ENCODE results near the gene RNU1-4.
"Not testable (repeated sequence)": the region's sequence is repeated elsewhere in the genome, so short reads cannot be mapped to it uniquely, and the experiment has no call there.

RNU1-4 gene

DNA sequence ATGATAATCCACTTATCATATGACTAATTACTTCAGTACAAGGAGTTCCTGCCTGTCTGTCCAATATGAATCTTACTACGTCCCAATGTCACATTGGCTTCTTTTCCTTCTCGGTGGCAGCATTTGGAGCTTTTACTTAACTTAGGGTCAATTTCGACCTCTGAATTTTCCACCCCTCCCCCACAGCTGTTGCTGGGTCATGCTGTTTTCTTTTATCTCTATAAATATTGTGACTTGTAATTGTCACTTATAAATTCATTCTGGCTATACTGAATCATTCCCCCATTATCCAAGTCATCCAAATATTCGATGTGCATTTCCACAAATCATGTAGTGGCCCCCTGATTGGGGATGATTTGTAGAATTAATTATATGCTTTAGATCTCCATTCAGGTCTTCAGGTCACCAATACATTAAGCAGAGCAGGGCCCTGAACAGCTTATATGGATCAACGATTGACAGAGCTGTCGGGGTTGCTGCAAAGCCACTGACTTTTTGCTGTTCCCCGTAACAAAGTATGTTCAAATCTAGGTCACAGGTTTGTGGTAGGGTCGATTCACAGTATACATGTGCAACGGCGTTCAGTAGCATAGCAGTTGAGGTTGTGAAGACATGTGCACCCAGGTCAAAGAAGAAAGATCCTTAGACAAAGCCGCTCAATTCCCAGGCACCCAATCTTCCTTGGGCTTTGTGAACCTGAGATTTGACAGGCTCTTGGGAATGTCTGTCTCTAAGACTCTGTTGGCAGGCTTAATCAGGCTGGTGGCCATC, 18.3 kb upstream of the RNU1-4 start:
- peak in 2 of 42 donors; percentile 3 to 11 for DNase-seq
- intact Hi-C loops (cut with DNase I) = no loop called here

- intact Hi-C loops (cut with DNase I) = no loop called here
- DNase-seq = peak in 11 of 42 donors; percentile 2 to 50 (median 33)
These were observed 15.4 kb upstream of the RNU1-4 start for GRCh38 chr1:16724718-16725438.

GRCh38 chr1:16725439-16726245, 14.7 kb upstream of the RNU1-4 start:
- peak in 5 of 42 donors; percentile 3 to 36 (median 32) for DNase-seq
- intact Hi-C loops (cut with DNase I) = not testable (repeated sequence)

DNA sequence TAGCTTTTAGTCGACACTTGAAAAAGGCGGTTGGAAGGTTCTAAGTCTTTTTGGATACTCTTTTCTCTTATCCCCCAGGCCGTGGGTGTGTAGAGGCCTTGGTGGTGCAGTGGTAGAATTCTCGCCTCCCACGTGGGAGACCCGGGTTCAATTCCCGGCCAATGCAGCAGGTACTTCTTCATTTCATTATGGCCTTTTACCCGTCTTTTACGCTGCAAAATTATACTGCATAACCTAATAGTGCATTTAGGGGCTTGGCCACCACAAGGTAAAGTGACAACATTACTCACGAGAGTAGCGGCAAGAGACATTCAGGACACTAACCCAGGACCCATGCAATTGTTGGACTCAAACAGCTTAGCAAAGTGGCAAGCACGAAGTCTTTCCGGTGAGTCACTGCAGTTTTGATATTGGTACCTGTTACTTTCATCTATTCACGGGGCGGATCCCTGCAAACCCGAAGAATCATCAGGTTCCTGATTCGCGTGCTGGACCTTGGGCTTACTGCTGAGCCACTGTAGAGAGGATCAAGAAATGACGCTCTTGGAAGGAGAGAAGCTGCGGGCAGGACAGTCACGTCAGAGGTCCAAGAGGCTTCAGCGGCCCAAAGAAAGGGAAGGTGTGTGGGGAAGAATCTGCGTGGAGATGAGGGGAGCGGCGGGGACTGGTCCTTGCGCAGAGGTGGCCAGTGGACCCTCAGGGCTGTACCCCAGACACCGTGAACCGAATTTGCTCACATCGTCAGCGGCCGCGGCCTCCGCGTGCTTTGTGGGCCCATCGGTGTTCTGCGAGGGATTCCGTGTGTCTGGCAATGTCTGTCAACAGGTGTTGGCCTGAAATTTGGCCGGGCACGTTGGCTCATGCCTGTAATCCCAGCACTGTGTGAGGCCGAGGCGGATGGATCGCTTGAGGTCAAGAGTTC, 12.9 kb upstream of the RNU1-4 start:
- peak in 13 of 42 donors; percentile 2 to 50 (median 29) for DNase-seq
- intact Hi-C loops (cut with DNase I) = no loop called here

GRCh38 chr1:16728243-16728949, 11.9 kb upstream of the RNU1-4 start:
- intact Hi-C loops (cut with DNase I) = not testable (repeated sequence)
- DNase-seq = peak in 7 of 42 donors; percentile 3 to 45 (median 37)

- DNase-seq; intact Hi-C loops (cut with DNase I): not testable (repeated sequence)
These were observed 7.9 kb upstream of the RNU1-4 start for GRCh38 chr1:16732254-16732896.

- DNase-seq; intact Hi-C loops (cut with DNase I): not testable (repeated sequence)
These were observed 914 bp downstream of the RNU1-4 start for GRCh38 chr1:16741230-16741629.

DNA sequence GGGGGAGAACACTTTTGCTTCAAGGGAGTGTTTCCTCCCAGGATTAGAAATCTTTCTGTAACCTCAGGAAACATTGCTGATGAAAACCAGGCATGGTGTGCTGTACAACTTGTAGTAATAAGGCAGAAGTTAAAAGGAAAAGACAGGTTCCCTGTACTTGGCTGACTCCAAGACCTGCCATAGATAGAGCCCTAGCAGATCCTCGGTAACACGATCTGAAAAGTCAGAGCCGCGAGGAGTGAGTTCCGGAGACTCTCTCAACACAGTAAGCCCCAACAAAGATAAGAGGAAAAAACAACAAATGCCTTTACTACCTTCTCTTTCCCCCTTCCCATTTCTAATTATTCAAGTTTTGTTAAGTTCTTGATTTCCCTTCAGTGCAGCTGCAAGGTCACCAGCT, 7.3 kb downstream of the RNU1-4 start:
- DNase-seq; intact Hi-C loops (cut with DNase I): not testable (repeated sequence)

GRCh38 chr1:16748710-16749109, 8.4 kb downstream of the RNU1-4 start:
- DNase-seq; intact Hi-C loops (cut with DNase I): not testable (repeated sequence)

GRCh38 chr1:16749910-16750888, 9.9 kb downstream of the RNU1-4 start:
- intact Hi-C loops (cut with DNase I) = not testable (repeated sequence)

GRCh38 chr1:16752770-16753169, 12.5 kb downstream of the RNU1-4 start:
- DNase-seq; intact Hi-C loops (cut with DNase I): not testable (repeated sequence)

More at GRCh38 chr1:16749910-16750888, 9.9 kb downstream of the RNU1-4 start:
- not testable (repeated sequence) for DNase-seq

DNA sequence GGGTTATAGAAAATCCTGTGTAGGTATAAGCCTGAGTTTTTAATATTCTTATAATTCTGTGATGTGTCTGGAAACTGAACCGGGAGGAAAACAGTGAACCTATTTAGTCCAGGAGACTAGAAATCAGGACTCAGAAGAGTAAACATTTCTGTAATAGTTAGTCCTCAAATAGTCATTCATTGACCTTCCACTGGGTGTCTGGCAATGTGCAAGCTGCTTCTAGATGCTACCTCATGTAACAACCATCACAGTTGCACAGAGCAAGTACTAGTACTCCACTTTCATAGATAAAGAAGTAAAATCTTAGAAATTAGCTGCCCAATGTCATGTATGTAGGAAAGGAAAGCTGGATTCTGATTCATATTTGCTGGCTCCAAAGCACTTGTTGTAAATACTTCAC, 15.1 kb downstream of the RNU1-4 start:
- DNase-seq; intact Hi-C loops (cut with DNase I): not testable (repeated sequence)

DNA sequence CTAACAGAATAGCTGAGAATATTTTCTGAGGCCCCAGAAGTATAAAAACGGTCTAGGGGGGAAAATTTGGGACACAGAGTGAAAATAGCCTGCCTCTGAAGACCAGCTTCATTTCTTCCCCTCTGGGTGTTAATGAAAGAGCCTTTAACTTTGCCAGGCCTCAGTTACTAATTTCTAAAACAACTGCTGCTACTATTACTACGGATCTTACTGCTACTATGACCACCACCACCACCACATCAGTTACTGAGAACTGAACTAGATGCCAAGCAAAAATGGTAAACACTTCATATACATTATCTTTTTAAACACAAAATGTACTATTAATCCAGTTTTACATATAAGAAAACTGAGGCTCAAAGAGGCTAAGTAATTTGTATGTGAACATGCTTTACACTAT, 15.6 kb downstream of the RNU1-4 start:
- not testable (repeated sequence) for DNase-seq

GRCh38 chr1:16757574-16757973, 17.3 kb downstream of the RNU1-4 start:
- intact Hi-C loops (cut with DNase I); DNase-seq: not testable (repeated sequence)

More for the DNA sequence above, 15.6 kb downstream of the RNU1-4 start:
- intact Hi-C loops (cut with DNase I) = not testable (repeated sequence)

DNA sequence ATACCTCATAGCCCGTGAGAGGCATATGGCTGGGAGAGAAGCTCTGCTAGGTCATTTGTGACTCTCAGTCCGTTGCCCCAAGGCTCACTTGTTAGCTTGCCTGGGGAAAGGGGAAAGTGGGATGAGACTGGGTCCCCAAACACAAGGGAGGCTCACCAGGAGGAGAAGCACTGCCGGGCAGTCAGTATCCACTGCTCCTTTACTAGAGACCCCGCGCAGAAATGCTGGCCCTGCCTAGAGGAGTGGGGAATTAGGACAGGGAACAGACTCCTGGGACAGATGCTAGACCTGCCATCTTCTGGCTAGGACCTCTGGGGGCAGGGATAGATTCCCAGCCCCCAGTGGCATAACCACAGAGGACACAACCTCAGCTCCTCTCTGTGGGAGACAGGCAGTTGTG, 17.7 kb downstream of the RNU1-4 start:
- DNase-seq; intact Hi-C loops (cut with DNase I): not testable (repeated sequence)

GRCh38 chr1:16759041-16759493, 18.8 kb downstream of the RNU1-4 start:
- intact Hi-C loops (cut with DNase I); DNase-seq: not testable (repeated sequence)
